ENCODE measurements around the gene ACAD9.
"Not testable (repeated sequence)": the region's sequence is repeated elsewhere in the genome, so short reads cannot be mapped to it uniquely, and the experiment has no call there.

ACAD9 gene

GRCh38 chr3:128895843-128896697 is 16.6 kb downstream of the ACAD9 start:
- no peak for DNase-seq (ENCODE audit: low read depth in 2 of 2)

DNA sequence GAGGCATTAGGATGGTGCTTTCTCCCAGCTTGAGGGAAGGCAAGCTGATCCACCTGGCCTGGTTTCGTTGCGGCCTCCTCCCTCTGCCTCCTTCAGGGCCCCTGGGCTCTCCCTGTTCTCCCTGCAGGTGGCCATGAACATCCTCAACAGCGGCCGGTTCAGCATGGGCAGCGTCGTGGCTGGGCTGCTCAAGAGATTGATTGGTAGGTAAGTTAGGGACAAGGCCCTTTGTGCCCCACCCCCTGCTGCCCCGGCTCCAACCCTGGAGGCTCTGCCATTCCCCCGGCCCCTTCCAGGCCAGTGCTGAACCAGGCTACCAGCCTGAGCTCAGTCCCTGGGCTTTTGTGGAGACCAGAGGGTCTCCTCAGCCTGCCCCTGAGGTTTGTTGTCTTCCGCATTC is 23.0 kb downstream of the ACAD9 start:
- DNase-seq (ENCODE audit: low read depth in 2 of 2), result no peak

DNA sequence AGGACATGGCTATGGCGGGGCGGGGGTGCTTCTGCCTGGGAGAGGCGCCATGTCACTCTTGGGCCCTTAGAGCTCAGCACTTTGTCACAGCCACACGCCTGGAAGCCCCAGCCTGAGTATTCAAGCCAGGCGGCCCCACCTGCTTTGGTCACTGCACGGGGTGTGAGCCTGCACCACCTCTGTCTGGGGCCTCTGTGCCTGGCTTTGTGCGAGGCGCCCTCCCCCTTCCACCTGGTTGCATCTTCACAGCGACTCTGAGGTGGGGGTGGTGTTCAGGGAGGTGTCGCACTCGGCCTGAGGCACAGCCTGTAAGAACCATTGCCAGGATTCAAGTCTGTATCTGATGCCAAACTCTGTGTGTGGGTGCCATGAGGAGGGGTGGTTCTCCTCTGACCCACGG is 24.1 kb downstream of the ACAD9 start:
- no peak for DNase-seq (ENCODE audit: low read depth in 2 of 2)

GRCh38 chr3:128906031-128906803 is 26.8 kb downstream of the ACAD9 start:
- no peak for DNase-seq (ENCODE audit: low read depth in 2 of 2)

GRCh38 chr3:128906804-128907525 is 27.5 kb downstream of the ACAD9 start:
- DNase-seq (ENCODE audit: low read depth in 2 of 2), result no peak

DNA sequence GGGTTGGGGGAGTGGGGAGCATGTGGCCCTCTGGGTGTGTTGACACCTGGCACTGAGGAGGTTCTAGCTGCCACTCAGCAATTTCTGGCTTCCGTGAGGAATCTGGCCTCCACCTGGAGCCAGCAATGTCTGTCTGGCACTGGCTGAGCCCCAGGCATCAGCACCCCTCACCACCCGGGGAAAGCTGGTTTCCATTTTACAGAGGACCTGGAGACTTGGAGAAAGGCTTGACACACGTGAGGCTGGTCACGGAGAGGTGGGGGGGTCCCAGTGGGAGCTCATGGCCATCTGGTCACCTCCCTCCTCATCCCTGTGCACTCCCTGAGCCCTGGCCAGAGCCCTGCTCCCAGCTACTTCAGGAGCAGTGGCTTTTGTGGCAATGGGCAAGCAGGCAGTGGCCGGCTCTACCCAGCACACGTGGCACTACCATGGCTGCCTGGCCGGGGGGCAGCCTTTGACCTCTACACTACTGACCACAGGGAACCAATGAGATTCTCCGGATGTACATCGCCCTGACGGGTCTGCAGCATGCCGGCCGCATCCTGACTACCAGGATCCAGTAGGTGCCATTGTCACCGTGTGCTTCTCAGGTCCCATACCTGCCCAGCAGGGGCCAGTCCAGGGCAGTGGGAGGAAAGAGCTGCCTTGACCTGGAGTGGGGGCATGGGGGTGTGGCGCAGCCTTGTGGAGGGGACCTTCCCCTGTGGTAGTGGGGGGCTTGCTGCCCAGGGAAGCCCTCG is 28.5 kb downstream of the ACAD9 start:
- no peak for DNase-seq (ENCODE audit: low read depth in 2 of 2)

- no peak for DNase-seq (ENCODE audit: low read depth in 2 of 2)
These were observed 29.5 kb downstream of the ACAD9 start for GRCh38 chr3:128908951-128909350.

- DNase-seq (ENCODE audit: low read depth in 2 of 2), result no peak
These were observed 30.6 kb downstream of the ACAD9 start for GRCh38 chr3:128910006-128910405.

- no peak for DNase-seq (ENCODE audit: low read depth in 2 of 2)
These were observed 32.5 kb downstream of the ACAD9 start for GRCh38 chr3:128911911-128912310.

DNA sequence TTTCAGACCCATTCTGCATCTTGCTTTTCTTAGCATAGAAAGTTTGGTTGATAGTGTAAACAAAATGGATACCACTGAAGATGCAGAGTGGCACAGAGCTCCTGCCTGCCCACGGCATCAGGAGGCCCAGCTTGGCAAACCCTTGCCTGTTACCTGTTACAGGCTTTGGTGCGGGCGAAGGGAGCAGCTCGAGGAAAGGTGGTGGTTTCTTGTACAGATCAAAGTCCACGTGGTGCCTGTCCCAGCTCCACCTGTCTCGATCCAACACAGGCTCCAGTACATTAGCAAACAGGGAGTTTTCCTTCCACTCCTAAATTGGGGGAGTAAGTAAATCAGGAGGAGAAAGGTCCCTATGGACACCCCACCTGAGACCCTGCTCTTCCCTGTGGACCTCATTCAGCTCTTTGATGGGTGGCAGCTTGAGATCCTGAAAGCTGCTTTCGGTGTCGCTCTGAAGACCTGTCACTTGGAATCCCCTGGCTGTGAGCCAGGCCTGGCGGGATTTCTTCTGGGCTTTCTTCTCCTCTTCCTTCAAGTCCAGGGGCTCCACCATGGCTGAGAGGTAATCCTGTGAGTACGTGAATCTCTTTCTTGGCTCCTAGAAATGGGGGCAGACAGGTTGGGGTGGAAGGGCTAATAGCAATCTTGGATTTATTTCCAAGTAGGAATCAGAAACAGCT is 35.7 kb downstream of the ACAD9 start:
- no peak for DNase-seq (ENCODE audit: low read depth in 2 of 2)

GRCh38 chr3:128917291-128917690 is 37.9 kb downstream of the ACAD9 start:
- no peak for DNase-seq (ENCODE audit: low read depth in 2 of 2)

- no peak for DNase-seq (ENCODE audit: low read depth in 2 of 2)
These were observed 40.6 kb downstream of the ACAD9 start for GRCh38 chr3:128919988-128920387.

GRCh38 chr3:128922804-128923459 is 43.5 kb downstream of the ACAD9 start:
- peak; percentile 36 to 43 for DNase-seq (ENCODE audit: low read depth in 2 of 2)

DNA sequence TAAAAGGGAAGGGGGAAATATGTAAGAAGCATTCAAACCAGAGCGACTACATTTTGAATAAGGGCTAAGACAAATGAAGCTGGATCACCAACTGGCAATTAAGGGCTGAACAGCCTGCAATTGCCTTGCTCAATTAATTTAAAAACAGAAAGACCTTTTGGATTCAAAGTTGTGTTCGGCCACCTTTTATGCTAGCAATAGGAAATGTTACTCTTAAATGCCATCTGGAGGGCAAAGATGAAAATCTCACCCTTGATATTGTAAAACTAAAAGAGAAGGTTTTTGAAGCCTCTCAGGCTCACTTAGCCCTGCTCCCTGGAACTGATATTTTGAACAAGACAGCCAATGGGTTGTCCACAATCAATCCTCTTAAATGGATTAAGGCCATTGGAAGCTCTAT is 44.2 kb downstream of the ACAD9 start:
- DNase-seq (ENCODE audit: low read depth in 2 of 2), result no peak

DNA sequence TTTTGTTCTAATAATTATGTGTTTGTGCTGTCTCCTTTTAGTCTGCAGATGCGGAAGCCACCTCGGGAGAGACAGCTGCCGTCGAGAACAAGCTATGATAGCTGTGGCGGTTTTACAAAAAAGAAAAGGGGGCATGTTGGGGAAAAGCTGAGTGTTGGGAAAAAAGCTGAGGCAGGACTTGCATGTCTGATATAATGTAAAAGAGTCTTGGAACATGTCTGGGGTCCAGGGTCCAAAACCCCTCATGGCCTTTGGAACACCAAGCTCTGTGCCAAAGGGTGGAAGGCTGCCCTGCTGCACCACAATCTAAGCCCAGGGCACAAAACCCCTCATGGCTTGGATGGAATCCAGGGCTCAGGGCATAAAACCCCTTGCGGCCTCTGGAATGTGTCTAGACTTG is 44.6 kb downstream of the ACAD9 start:
- DNase-seq (ENCODE audit: low read depth in 2 of 2), result not testable (repeated sequence)

DNA sequence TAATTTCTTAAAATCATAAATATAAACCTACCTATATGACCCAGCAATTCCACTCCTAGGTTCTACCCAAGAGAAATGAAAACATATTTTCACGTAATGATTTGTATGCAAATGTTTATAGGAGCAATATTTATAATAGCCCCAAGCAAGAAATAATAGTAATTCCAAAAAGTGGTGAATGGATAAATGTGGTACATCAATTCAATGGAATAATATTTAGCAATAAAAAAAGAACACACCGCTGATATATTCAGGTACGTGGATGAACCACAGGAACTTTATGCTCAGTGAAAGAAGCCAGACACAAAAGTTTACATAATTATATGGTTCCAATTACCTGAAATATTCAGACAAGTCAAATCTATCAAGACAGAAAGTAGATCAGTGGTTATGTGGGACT is 49.9 kb downstream of the ACAD9 start:
- DNase-seq (ENCODE audit: low read depth in 2 of 2), result no peak

DNA sequence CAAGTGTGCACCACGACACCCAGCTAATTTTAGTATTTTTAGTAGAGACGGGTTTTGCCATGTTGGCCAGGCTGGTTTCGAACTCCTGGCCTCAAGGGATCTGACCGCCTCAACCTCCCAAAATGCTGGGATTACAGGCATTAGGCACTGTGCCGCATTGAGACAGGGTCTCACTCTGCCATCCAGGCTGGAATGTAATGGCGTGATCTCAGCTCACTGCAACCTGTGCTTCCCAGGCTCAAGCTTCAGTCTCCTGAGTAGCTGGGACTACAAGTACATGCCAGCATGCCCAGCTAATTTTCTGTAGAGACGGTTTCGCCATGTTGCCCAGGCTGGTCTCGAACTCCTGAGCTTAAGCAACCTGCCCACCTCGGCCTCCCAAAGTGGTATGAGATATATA is 51.6 kb downstream of the ACAD9 start:
- DNase-seq (ENCODE audit: low read depth in 2 of 2), result no peak

DNA sequence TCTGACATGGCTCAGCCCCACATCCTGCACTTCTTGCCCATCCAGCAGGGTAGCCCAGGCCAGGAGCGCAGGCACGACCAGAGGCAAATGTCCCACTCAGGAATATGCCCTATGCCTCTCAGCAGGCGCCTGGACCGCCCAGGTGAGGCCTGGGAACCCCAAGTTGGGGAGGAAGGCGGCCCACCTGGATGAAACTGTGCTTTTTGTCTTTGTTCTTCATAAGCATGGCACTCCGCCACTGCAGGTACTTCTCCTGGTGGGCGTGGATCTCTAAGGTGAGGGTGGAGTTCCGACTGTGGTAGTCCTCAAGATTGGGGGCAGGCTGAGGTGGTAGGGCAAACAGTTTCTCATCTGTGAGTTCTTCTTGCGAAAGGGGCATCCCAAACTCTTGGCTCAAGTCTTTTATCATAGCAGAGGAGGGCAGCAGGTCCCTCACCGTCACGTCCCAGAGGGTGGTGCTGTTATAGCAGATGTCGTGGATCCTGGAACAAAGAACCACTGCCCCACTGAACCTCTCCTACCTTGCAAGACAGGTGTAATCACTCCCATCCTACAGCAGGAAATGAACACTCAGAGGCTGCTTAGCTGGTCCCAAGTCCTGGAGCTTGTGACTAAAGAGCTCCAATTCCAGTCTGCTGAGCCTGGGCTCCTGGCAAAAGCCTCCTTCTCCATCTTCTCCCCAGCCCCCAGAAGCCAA is 53.2 kb downstream of the ACAD9 start:
- DNase-seq (ENCODE audit: low read depth in 2 of 2), result no peak

- no peak for DNase-seq (ENCODE audit: low read depth in 2 of 2)
These were observed 53.9 kb downstream of the ACAD9 start for GRCh38 chr3:128933213-128933921.

GRCh38 chr3:128933922-128934253 is 54.5 kb downstream of the ACAD9 start:
- no peak for DNase-seq (ENCODE audit: low read depth in 2 of 2)
